HG03342 (cell line): ENCODE results near the gene TMEM167A.
"Not testable (repeated sequence)": the region's sequence is repeated elsewhere in the genome, so short reads cannot be mapped to it uniquely, and the experiment has no call there.

Experiments
- ATAC-seq: cut with Tn5 transposase; IDR thresholded peaks from one replicate; pipeline ENCODE4 v1.9.1; 2021; ENCODE audit warnings: mild to moderate bottlenecking, moderate library complexity; ENCODE audit not compliant: unreplicated experiment

TMEM167A gene

DNA sequence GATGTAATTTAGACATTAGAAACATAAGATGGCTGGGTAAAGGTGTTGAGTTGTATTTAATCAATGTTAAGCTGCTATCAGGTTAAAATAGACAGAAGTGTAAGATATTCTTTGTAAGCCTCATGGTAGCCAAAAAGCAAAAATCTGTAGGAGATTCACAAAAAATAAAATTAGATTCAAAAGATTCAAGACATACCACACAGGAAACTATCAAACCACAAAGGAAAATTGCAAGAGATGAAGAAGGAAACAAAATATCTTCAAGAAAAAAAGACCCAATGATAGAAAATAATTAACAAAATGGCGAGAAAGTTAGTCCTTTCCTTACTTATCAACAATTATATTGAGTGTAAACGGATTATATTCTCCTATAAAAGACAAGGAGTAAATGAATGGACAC is 15.4 kb upstream of the TMEM167A start:
- no peak for ATAC-seq

DNA sequence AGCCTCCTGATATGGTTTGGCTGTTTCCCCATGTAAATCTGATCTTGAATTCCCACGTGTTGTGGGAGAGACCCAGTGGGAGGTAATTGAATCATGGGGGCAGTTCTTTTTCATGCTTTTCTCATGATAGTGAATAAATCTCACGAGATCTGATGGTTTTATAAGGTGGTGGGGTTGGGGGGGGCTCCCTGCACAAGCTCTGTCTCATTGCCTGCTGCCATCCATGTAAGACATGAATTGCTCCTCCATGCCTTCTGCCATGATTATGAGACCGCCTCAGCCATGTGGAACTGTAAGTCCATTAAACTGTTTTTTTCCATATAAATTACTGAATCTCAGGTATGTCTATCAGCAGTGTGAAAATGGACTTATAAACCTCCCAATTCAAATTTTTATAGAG is 13.0 kb upstream of the TMEM167A start:
- no peak for ATAC-seq

DNA sequence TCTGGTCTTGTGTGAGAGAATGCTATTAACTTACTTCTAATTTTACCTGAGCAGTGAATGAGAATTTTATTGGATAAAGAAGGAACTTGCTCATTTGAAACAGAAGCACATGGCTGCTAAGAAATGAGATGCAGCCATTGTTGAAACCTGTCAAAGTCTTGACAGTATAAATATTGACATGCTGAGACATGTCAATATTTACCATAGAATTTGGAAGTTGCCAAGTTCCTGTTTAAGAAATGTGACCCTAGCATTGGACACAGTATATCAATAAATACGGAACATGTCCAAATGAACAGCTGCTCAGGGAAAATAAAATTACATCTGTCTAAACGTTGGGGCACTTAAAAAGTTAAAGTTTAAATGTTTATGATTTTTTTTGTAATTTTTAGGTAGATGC is 7.9 kb upstream of the TMEM167A start:
- ATAC-seq = no peak

DNA sequence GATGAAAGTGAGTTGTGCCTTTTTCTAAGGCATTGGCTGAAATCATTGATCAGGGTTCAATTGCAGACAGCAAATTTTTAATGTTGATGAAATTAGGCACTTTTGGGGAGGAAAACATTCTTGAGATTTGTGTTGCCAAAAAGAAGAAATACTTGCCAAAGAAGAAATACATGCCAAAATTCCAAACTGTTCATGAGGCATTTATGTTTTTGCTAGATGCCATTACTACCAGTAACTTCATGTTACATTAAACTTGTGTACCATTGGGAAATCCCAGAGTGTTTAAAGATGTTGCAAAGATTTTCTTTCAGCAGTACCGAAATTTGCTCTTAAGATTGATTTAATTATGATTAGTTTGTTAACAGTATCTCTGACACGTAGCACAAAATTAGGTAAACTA is 7.1 kb upstream of the TMEM167A start:
- ATAC-seq = no peak

DNA sequence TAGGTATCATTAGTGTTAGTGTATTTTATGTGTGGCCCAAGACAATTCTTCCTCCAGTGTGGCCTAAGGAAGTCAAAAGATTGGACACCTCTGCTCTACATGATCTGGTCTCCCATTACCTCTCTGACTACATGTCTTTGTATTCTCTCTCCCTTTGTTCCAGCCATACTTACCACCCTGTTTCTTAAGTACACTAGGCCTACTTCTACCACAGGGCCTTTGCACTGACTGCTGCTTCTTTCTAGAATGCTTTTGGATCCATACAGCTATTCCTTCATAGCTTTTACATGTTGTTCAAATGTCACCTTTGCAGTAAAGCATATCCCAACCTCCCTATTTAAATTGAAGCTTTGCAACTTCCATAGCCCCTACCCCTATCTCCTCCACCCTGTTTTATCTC is 5.6 kb upstream of the TMEM167A start:
- no peak for ATAC-seq

DNA sequence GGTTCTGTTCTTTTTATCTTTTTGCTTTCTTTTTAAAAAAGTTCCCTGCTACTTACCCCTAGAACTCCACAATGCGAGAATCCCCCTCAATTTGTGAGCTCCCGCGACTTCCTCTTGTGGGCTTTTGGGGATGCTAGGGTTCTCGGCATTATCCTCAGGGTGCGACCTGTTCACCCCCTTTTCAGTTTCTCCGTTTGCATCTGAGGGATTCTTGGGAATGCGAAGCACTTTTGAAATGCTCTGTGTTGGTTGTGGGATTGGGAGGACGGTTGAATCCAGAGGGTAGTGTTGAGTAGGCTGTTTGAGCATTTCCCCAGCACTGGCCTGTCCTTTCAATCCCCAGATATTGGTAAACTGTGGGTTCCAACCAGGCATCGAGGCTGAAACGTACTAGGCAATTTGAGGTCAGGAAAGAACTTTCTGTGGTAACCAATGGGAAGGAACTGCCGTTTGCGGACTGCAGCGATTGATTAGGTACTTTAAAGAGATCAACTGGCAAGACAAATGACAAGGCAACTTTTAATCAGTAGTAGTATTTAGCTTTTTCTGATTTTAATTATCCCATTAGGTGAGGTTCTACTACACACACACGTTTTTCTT is 568 bp upstream of the TMEM167A start:
- peak; percentile 12 for ATAC-seq

DNA sequence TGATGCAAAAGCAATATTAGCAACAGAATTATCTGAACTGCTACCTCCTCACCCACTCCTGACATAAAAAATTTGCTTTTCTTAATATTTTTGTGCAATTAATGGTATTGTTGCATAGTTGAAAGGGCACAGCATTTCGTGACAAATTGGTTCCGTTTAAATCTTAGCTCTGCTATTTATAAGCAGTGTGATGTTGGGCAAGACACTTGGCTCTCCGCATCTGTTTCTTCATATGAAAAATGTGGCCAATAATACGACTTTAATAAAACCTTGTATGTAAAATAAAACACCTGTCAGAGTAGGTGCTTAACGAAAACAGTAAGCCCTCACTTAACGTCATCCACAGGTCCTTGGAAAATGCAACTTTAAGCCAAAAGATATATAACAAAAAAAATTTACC is 4.2 kb downstream of the TMEM167A start:
- ATAC-seq = no peak

DNA sequence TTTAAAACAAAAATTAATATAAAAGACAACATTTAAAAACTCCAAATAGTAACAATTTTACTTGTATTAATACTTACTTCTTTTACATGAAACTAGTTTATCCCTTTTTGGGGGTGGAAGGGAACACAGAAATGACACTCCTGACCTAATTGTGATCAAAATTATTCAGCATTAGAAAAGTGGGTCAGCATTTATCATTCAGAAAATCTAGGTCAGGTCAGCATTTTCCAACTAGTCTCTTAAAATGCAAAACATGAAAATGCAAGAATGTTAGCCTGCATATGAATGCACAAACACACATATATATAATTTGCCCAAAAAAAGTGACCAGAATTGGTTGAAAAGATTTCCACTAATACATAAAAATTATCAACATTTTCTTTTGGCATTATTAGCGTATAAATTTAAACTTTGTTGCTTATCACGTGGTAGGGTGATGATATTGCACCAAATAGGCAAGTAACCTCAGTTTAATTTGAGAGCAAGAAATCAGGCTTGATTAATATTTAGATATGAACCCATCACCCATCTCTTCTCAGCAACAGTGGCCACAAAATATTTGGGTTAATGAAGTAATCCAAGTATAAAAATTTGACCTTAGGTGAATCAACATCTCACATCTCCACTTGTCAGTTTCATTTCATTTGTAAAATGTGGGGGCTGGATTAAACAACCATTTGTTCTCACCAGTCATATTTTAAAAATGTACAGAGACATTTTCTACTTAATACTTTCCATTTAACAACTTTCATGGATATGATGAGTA is 5.7 kb downstream of the TMEM167A start:
- ATAC-seq = no peak

DNA sequence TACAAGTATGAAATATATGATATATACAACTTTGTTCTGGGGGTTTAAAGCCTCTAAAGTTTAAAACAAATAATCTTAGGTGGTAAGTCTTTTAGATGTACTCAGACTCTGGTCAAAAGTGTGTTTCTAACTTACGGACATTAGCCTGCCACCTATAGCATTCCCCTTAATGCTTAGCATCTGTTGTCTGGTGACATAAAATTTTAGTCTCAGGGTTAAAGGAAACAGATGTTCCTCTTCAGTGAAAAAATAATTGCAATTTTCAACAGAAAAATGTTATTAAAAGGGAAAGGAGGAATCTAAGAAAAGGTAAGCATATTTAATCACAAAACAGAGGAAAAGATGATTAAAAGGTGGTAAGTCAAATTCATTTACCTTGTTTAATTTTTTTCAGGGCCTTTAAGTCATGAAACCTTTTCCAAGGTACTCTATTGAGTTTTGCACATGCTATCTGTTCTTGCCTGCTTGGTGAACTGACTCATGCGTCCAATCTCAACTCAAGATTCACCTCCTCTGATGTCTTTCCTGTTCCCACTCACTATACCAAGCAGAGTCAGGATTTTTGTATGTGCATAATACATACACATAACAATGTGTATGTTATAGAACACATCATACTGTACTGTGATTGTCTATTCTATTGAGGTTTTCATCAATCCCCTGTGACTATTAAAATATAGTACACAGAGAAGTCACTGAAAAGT is 7.9 kb downstream of the TMEM167A start:
- no peak for ATAC-seq

DNA sequence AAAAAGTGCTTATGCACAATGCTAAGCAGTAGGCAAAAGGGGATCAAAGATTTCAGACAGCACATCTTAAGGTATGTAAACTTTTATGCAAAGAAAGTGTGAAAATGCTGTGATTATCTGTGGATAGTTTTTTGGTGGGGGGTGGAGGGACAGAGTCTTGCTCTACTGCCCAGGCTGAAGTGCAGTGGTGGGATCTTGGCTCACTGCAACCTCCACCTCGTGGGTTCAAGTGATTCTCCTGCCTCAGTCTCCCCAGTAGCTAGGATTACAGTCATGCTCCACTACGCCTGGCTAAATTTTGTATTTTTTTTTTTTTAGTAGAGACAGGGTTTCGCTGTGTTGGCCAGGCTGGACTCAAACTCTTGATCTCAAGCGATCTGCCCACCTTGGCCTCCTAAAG is 9.8 kb downstream of the TMEM167A start:
- ATAC-seq = not testable (repeated sequence)

DNA sequence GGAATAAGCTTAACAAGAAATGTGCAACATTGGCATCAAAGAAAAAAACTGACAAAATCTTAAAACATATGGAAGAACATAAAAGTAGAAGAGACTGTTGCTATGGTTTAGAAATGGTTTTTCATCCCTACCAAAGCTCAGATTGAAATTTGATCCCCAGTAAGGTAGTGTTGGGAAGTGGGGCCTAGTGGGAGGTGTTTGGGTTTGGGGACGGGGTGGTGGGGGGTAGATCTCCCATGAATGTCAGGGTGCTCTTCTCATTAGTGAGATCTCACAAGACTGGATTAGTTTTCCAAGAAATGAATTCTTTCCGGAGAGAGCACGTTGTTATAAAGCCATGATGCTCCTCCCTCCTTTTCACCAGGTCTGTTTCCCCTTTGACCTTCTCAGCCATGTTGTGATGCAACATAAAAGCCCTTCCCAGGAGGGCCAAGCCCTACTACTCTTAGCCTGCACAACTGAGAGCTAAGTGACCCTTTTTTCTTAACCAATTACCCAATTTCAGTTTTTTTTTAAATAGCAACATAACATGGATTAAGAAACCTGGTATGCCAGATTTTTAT is 10.6 kb downstream of the TMEM167A start:
- no peak for ATAC-seq

DNA sequence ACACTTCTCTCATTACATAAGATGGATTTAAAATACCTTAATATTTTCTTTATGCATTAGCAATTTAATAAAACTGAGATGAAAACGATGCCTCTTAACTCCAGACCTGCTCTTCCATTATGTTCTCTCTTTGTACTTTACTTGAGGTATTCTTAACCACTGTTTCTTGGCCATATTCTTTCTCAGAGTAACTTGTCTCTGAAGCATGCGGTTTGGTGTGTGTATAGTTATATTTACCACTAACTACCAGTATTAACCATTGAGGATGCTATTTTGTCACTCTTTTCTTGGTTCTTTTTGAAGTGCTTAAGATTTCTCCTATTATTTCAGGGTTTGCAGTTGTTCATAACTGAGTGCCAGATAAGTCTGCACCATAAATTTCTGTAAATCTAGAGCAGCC is 17.9 kb downstream of the TMEM167A start:
- no peak for ATAC-seq

DNA sequence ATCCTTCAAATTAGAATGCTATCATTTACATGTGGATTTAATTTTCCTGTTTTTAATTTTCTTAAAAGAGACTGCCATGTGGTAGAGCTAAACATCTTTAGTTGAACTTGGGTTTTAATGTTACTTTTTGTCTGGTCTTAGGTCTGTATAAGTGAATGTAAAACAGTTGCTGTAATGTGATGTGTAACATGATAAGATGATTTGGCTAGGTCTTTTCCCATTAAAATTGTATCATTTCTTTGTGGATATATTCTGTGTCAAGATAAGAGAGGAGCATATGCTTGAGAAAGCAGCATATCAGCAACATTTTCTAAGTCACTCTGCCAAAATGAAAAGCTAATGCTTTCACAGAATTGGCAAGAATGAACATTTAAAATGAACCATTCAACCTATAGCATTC is 18.5 kb downstream of the TMEM167A start:
- no peak for ATAC-seq

DNA sequence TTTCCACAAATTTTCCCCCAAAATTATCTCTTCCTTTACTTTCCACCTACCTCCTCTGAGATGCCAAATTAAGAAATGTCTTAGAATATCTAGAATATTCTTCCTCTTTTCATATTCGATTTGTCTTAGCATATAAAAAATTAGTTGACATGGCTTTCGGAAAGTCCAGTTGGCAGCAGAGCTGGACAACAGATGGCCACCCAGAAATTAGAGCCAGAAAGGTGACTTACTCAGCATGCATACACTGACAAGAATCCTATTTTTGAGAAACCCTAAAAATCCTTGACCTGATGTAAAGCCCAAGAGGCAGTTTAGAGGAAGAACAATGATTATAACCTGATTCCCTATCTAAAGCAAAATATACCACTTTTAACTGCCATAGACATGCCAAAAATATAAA is 22.0 kb downstream of the TMEM167A start:
- ATAC-seq = no peak

DNA sequence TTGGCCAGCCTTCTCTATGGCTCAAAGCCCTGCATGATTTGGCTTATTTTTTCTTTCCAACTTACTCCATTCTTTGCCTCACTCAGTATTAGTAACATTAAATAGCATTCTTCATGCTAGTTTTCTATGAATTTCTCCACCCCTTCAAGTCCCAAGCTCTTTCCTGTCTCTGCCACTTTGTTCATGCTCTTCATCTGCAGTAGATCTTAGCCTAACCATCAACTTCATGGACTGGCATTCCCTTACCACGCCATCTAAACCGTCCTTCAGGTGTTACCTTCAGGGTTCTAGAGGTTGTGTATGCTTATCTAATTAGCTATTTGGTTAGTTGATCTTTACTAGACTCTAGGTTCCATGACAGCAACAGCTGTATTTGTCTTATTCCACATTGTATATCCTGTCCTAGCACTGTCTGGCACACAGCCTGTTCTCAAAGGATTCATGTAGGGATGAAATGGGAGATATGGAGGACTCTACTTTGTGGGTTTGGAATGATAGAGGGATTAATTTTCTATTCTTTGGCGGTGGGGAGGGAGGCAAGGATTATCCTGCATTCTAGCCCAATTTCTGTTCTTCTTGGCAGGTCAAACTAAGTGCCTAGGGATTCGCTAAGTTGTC is 26.4 kb downstream of the TMEM167A start:
- no peak for ATAC-seq

DNA sequence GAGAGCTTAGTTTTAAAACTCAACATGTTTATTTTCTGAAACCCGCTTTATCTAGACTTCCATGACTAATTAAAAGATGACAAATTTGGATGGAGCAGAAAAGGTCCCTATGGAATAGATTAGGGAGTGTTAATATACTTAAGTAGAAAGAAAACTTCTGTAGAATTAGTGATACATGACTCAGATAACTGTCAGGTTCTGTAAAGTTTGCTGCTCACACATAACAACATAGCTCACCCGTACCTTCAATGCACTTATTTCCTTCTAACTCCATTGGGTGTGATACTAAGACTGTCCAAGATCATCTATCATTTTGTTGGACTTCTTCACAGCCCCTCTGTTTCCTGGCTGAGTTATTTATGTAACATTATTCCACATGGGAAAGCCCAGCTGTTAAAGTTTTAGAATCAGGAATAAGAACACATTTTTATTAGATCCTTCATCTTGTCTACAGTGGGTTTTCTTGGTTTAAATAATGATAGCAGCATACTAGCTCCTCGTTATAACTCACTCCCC is 27.8 kb downstream of the TMEM167A start:
- ATAC-seq = no peak

DNA sequence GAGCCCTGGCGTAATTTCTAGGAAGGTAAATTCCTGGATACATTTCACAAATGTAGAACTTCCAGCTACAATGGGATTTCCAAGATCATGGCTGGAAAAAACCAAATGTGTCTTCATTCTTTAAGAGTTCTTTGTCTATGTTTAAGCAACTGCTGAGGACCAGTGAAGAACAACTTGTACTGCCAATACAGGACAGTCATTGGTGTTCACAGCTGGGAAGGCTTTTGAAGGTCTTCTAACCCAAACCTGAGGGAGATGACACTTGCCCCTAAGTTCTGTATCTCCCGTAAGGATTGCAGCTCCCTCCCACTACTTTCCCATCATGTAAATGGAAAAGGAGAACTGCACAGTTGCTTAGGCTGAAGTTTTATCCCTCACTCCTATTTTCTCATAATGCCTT is 28.4 kb downstream of the TMEM167A start:
- ATAC-seq = no peak

DNA sequence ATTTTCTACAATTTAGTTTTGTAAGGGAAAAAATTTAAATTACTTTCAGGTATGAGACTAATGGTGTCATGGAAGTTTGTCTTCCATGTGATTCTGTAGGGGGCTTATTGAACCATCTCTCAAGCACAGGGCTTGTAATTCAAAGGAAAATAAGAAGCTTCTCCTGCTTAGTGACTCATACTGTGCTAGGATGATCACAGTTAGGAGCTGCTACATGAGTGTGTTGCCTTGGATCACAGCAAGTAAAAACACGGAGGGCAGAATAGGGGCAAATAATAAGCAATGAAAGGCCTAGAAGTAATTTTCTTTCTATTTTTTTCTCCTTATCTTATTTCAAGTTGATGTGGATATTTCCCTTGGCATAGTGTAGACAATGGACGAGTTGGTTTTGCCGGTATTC is 28.9 kb downstream of the TMEM167A start:
- ATAC-seq = no peak

DNA sequence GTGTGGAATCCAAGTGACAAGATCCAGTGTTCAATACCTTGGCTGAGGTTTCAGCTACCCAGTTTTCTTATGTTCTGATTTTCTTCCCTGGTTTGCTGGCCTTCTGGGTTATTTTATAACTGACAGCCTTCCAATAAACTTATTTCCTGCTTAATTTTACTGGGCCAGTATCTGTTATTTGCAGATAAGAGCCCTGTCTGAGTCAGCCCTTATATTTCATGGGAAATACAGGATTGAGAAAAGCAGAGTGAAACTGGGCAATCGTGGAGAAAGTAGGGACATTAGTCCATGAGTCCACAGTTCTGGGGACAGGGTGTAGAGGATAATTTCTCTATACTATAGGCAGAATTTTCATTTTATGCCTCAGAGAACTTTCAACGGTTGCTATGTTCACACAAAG is 32.3 kb downstream of the TMEM167A start:
- no peak for ATAC-seq

DNA sequence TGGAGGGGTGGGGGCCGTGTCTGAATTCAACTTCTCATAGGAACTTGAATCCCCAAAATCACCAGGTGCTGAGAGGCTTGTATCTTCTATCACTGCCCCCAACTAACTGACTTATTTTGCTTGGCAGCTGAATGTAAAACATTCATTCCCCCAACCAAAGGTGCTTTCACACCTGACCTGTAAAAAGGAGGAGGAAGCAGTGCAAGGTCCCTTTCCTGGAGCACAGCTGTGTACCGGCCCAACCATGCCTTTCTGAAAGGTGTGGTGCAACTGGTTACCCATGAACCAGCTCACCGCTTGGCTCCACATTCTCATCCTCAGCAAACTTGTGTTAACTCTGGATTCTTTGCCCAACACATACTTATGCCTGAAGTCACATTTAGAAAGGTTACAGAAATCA is 34.7 kb downstream of the TMEM167A start:
- ATAC-seq = no peak

DNA sequence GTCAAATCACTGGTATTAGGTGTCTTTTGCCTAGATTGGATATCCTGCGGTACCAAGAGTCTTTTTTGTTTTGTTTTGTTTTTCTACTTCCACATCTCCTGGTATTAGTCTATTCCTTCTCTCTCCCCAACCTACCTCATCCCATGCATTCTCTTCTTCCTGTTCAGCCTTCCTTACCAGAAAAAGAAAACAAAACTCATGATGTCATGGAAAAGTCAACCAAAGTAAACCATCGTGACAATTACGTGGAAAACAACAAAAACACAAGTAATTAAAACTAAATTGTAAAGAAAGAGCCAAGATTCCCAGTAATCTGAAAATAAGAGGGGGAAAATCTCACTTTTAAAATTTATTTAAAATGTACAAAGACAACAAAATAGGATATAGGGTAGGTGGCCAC is 38.3 kb downstream of the TMEM167A start:
- ATAC-seq = no peak
